Liver (tissue), 9 donors: Measurements from ENCODE around the gene SLC14A1. TPM values are rescaled to one million over a fixed set of nuclear protein-coding genes. Genes with fewer than 3 reads are reported as not detected.

Experiments used
- DNase-seq: peaks from one replicate; pipeline ENCODE4 v3.0.0-alpha.2; 2017; ENCODE audit warnings: low spot score
- H3K27ac ChIP-seq, 2 donors: one replicate each; pipeline ENCODE4 v1.7.0; 2013; ENCODE audit warnings: inconsistent platforms in 2 of 2, low read length in 2 of 2, control low read depth in 1 of 2, low read depth in 1 of 2, mild to moderate bottlenecking in 1 of 2
- H3K27me3 ChIP-seq, 4 donors: one replicate each; pipeline versions ENCODE4 v1.6.1 to v1.7.0; 2013; ENCODE audit warnings: low read length in 3 of 4, inconsistent platforms in 1 of 4, mild to moderate bottlenecking in 1 of 4, moderate library complexity in 1 of 4; ENCODE audit not compliant: control insufficient read depth in 4 of 4, insufficient read depth in 4 of 4
- H3K36me3 ChIP-seq, 4 donors: one replicate each; pipeline versions ENCODE4 v1.6.1 to v1.7.0; 2013; ENCODE audit warnings: low read length in 3 of 4, mild to moderate bottlenecking in 3 of 4, low read depth in 1 of 4, moderate library complexity in 1 of 4; ENCODE audit not compliant: control insufficient read depth in 4 of 4, insufficient read depth in 3 of 4
- H3K4me1 ChIP-seq, 4 donors: one replicate each; pipeline versions ENCODE4 v1.6.1 to v1.7.0; 2013; ENCODE audit warnings: low read length in 3 of 4, mild to moderate bottlenecking in 3 of 4, moderate library complexity in 1 of 4; ENCODE audit not compliant: control insufficient read depth in 4 of 4, insufficient read depth in 4 of 4
- H3K4me3 ChIP-seq, 3 donors: one replicate each; pipeline versions ENCODE4 v1.6.1 to v1.7.0; 2013; ENCODE audit warnings: low read length in 3 of 3, control low read depth in 1 of 3, low read depth in 1 of 3, mild to moderate bottlenecking in 1 of 3
- H3K9ac ChIP-seq, 2 donors: one replicate each; pipeline ENCODE4 v1.7.0; 2013; ENCODE audit warnings: low read length in 2 of 2, mild to moderate bottlenecking in 2 of 2, moderate library complexity in 2 of 2, control low read depth in 1 of 2, low read depth in 1 of 2
- H3K9me3 ChIP-seq, 4 donors: one replicate each; pipeline versions ENCODE4 v1.6.1 to v1.7.0; 2013; ENCODE audit warnings: low read length in 3 of 4; ENCODE audit not compliant: control insufficient read depth in 4 of 4
- CTCF ChIP-seq: fragments of 150-350 bp; IDR thresholded peaks from 2 replicates; pipeline ENCODE4 v1.5.1; 2017; ENCODE audit warnings: improper control_type of control experiment, low read depth, low read length; ENCODE audit not compliant: missing input control
- EGR1 ChIP-seq, 2 donors: IDR thresholded peaks; 2 replicates each; pipeline ENCODE4 v1.6.1; 2016 to 2018; ENCODE audit warnings: antibody characterized with exemption in 2 of 2, low read depth in 2 of 2
- FOXA1 ChIP-seq: IDR thresholded peaks from 2 replicates; pipeline ENCODE4 v1.6.1; 2016; ENCODE audit warnings: antibody characterized with exemption
- FOXA2 ChIP-seq: IDR thresholded peaks from 2 replicates; pipeline ENCODE4 v1.6.1; 2016; ENCODE audit warnings: antibody characterized with exemption
- GABPA ChIP-seq, 2 donors: IDR thresholded peaks in 1 of 2; conservative IDR thresholded peaks in 1 of 2; 2 replicates each; pipeline ENCODE4 v1.6.1; 2016; ENCODE audit warnings: antibody characterized with exemption in 2 of 2, mild to moderate bottlenecking in 1 of 2, moderate library complexity in 1 of 2
- HNF4A ChIP-seq, 2 donors: conservative IDR thresholded peaks; 2 replicates each; pipeline ENCODE4 v1.6.1; 2016; ENCODE audit warnings: antibody characterized with exemption in 2 of 2, mild to moderate bottlenecking in 2 of 2
- HNF4G ChIP-seq: IDR thresholded peaks from 2 replicates; pipeline ENCODE4 v1.6.1; 2016; ENCODE audit warnings: antibody characterized with exemption
- JUND ChIP-seq, 2 donors: IDR thresholded peaks; 2 replicates each; pipeline ENCODE4 v1.6.1; 2016; ENCODE audit warnings: antibody characterized with exemption in 2 of 2
- NR2F2 ChIP-seq: IDR thresholded peaks from 2 replicates; pipeline ENCODE4 v1.6.1; 2016; ENCODE audit warnings: antibody characterized with exemption
- RAD21 ChIP-seq, 2 donors: IDR thresholded peaks; 2 replicates each; pipeline ENCODE4 v1.6.1; 2016; ENCODE audit warnings: antibody characterized with exemption in 2 of 2, mild to moderate bottlenecking in 2 of 2
- REST ChIP-seq: IDR thresholded peaks from 2 replicates; pipeline ENCODE4 v1.6.1; 2016; ENCODE audit warnings: antibody characterized with exemption, mild to moderate bottlenecking
- RXRA ChIP-seq, 2 donors: IDR thresholded peaks; 2 replicates each; pipeline ENCODE4 v1.6.1; 2017 to 2018; ENCODE audit warnings: antibody characterized with exemption in 2 of 2, mild to moderate bottlenecking in 1 of 2
- SP1 ChIP-seq: IDR thresholded peaks from 2 replicates; pipeline ENCODE4 v1.6.1; 2018; ENCODE audit warnings: antibody characterized with exemption, mild to moderate bottlenecking
- TAF1 ChIP-seq: conservative IDR thresholded peaks from 2 replicates; pipeline ENCODE4 v1.6.1; 2016; ENCODE audit warnings: antibody characterized with exemption, mild to moderate bottlenecking
- YY1 ChIP-seq: IDR thresholded peaks from 2 replicates; pipeline ENCODE4 v1.6.1; 2016; ENCODE audit warnings: antibody characterized with exemption, mild to moderate bottlenecking
- ZBTB33 ChIP-seq: IDR thresholded peaks from 2 replicates; pipeline ENCODE4 v1.6.1; 2016; ENCODE audit warnings: antibody characterized with exemption
- WGBS: extraction: QIAGEN DNeasy Blood & Tissue Kit; methylation state at CpG from one replicate; pipeline ENCODE4 v1.1.7; 2013; 5-methylcytosine and 5-hydroxymethylcytosine counted together
- polyA plus RNA-seq, 2 donors: library from polyadenylated mRNA; stranded (reverse) in 1 of 2; unstranded in 1 of 2; fragments of 200-250 nt in 1 of 2; fragments of >200 nt in 1 of 2; fragmentation: Nextera tagmentation in 1 of 2; extraction: Ambion mirVana in 1 of 2; gene quantifications; one replicate each; pipeline versions ENCODE4 v1.2.1 to v1.2.3, GENCODE V29; 2013 to 2015
- total RNA-seq, 2 donors: library from RNA; depleted of rRNA; stranded (reverse); fragments of >200 nt; gene quantifications; one replicate each; pipeline ENCODE4 v1.2.3, GENCODE V29; 2014
- TF ChIP-seq, protein P1 (sequence below): IDR thresholded peaks from 2 replicates; pipeline ENCODE4 v1.6.1; 2016; ENCODE audit warnings: antibody characterized with exemption
- TF ChIP-seq, protein P2 (sequence below): IDR thresholded peaks from 2 replicates; pipeline ENCODE4 v1.6.1; 2016; ENCODE audit warnings: antibody characterized with exemption
- donor health status: healthy.
- donor health status: healthy.
- donor health status: healthy.
- donor health status: healthy.
- donor health status: healthy.

SLC14A1 gene
- total and polyA plus RNA-seq, 4 donors, result 0.56 to 96.7 (median 0.80) TPM

- Histone ChIP-seq H3K36me3 (no peaks in the 10 kb centered on the region), H3K27me3 (no peaks in the 10 kb centered on the region), H3K4me1 (peaks cover 0 to 6% (median 0%) of the 10 kb centered on the region in 4 donors), H3K4me3 (peak overlapping the region; percentile 41 to 57 (median 53)), H3K27ac (peak overlapping the region; percentile 9 to 11), H3K9ac (no peak overlapping the region), H3K9me3 (no peaks in the 10 kb centered on the region)
- 13% methylated on average over 35 of the region's 35 CpGs for WGBS
- DNase-seq, result peak; percentile 80
- TF ChIP-seq GABPA (IDR thresholded peaks at IDR 0.05 in 1 of 2, conservative IDR thresholded peaks at IDR 0.05 in 1 of 2) (peak; percentile 85 to 88), NR2F2 (no peak), RAD21 (IDR thresholded peaks at IDR 0.05) (peak; percentile 22 to 50), ZBTB33 (no peak), FOXA2 (no peak), HNF4A (conservative IDR thresholded peaks at IDR 0.05) (no peak), REST (no peak), FOXA1 (no peak), TAF1 (no peak), RXRA (IDR thresholded peaks at IDR 0.05) (no peak), EGR1 (IDR thresholded peaks at IDR 0.05; ENCODE audit: low read depth in 2 of 2) (no peak), JUND (IDR thresholded peaks at IDR 0.05) (no peak), CTCF (no peak), YY1 (peak; percentile 55), SP1 (peak; percentile 18), HNF4G (no peak)
- TF ChIP-seq, protein P1, sequence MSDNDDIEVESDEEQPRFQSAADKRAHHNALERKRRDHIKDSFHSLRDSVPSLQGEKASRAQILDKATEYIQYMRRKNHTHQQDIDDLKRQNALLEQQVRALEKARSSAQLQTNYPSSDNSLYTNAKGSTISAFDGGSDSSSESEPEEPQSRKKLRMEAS, result peak; percentile 14
- TF ChIP-seq, protein P2, sequence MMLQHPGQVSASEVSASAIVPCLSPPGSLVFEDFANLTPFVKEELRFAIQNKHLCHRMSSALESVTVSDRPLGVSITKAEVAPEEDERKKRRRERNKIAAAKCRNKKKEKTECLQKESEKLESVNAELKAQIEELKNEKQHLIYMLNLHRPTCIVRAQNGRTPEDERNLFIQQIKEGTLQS, result peak; percentile 18
Measured at GRCh38 chr18:45775241-45775676, 51.3 kb downstream of the SLC14A1 start.
